GM21447 (cell line): ENCODE measurements around the gene SIRT6.
"Not testable (repeated sequence)": the region's sequence is repeated elsewhere in the genome, so short reads cannot be mapped to it uniquely, and the experiment has no call there.

Experiments
- ATAC-seq: cut with Tn5 transposase; IDR thresholded peaks from one replicate; pipeline ENCODE4 v1.9.1; 2021; ENCODE audit not compliant: unreplicated experiment

SIRT6 gene

DNA sequence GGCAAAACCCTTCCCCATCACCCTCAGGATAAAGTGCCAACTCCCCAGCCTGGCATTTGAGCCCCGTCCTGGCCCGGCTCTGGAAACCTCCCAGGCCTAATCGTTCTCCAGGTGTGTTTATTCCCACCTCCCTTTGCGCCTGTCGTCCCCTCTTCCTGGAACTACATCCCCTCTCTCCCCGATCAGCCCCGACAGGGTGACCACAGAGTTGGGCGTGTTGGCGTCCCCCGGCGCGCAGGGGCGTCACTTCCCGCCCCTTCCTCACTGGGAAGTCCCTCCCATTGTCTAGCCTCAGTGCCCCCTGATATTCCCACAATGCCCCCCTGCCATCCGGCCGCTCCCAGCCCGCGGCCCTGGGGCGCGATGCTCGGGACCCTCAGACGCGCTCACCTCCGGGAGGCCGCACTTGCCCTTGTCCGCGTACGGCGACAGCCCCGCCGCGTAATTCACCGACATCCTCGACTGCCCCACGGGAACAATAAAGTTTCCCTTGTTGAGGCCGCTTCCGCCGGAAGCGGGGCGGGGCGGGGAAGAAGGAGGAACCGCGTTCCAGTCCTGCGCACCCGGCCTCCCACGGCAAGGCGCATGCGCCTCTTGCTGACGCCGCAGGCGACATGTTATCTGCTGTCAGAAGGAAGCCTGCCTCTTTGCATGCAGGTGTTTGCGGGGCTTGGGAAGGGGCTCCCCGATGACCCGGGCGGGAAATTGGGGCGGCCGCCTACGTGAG is at the start of gene SIRT6, which contains the start of gene ANKRD24:
Gene SIRT6 (minus strand): TSS at position 480 of the 727 bp plus-strand sequence. CDS start 24 bp downstream, at position 456.
Gene ANKRD24 (plus strand): TSS at position 606 of the 727 bp plus-strand sequence. CDS start 3,737 bp downstream, outside the sequence.
- peak; percentile 62 for ATAC-seq

DNA sequence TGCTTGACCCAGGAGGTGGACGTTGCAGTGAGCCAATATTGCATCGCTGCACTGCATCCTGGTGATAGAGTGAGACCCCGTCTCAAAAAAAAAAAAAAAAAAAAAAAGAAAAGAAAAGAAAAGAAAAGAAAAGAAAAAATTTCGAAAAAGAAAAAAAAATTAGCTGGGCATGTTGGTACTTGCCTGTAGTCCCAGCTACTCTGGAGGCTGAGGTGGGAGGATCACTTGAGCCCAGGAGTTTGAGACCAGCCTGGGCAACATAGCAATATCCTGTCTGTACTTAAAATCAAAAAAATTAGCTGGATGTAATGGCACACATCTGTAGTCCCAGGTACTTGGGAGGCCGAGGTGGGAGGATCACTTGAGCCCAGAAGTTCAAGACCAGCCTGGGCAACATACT is 49.8 kb upstream of the SIRT6 start:
- not testable (repeated sequence) for ATAC-seq

DNA sequence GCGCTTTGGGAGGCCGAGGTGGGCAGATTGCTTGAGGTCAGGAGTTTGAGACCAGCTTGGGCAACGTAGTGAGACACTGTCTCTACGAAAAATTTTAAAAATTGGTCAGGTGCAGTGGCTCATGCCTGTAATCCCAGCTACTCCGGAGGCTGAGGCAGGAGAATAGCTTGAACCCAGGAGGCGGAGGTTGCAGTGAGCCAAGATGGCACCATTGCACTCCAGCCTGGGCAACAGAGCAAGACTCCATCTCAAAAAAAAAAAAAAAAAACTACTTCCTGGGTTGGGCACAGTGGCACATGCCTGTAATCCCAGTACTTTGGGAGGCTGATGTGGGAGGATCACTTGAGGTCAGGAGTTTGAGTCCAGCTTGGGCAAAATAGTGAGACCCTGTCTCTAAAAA is 49.2 kb upstream of the SIRT6 start:
- ATAC-seq, result not testable (repeated sequence)

DNA sequence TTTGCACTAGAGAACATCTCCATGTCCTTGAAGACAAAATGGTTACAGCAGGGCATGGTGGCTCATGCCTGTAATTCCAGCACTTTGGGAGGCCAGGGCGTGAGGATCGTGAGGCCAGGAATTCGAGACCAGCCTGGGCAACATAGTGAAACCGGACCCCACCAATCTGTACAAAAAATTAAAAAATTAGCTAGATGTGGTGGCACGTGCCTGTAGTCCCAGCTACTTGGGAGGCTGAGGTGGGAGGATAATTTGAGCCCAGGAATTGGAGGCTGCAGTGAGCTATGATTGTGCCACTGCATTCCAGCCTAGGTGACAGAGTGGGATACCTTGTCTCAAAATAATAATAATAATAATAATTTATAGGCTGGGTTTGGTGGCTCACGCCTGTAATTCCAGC is 47.9 kb upstream of the SIRT6 start:
- not testable (repeated sequence) for ATAC-seq

DNA sequence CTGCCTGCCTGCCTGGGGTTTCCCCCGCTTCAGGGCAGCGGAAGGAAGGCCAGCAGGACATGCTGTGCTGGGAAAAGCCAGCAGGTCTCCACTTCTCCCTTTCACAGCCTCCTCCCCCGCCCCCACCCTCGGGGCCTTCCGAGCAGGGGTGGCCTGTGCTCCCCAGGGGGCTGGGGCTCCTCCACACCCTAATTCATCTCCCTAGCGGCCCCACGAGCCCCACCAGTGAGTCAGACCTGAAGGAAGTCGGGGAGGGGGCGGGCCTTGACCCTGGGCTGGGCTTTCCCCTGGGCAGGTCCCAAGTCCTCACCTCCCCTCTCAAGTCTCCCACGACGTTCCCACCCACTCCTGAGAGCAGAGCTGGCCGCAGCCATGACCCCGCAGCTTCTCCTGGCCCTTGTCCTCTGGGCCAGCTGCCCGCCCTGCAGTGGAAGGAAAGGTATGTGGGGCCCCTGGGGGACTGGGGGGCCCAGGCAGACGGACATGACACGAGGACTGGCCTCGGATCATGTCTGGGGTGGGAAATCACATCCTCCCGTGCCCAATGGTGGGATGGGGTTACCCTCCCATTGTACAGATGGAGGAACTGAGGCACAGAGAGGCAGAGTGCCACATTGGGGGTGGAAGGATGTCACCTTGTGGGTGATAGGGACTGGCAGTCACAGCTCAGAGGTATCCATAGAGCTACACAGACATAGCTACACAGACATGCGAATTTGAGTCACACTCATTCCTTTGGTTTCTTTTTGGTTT is 47.0 kb upstream of the SIRT6 start, which contains the start of gene EBI3:
Gene EBI3 (plus strand): TSS at position 345 of the 753 bp plus-strand sequence. CDS start 28 bp downstream, at position 373.
- ATAC-seq, result peak; percentile 50

DNA sequence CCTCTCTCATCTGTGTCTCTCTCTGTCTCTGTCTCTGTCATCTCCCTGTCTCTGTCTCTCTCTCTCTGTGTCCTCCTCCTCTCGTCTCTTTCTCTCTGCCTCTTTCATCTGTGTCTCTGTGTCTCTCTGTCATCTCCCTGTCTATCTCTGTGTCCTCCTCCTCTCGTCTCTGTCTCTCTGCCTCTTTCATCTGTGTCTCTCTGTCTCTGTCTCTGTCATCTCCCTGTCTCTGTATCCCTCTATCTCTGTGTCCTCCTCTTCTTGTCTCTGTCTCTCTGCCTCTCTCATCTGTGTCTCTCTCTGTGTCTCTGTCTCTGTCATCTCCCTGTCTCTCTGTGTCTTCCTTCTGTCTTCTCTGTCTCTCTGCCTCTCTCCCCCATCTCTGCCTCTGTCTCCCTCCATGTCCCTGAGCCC is 46.4 kb upstream of the SIRT6 start:
- no peak for ATAC-seq

DNA sequence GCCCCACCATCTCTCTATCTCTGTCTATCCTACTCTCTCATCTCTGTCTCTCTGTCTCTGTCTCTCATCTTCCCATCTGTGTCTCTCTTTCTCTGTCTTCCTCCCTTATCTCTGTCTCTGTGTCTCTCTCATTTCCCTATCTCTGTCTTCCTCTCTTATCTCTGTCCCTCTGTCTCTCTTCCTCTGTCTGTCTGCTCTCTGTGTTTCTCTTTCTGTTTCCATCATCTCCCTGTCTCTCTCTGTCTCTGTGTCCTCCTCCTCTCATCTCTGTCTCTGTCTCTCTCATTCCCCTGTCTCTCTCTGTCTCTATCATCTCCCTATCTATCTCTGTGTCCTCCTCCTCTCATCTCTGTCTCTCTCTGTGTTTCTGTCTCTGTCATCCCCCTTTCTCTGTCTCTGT is 45.4 kb upstream of the SIRT6 start:
- ATAC-seq, result no peak

DNA sequence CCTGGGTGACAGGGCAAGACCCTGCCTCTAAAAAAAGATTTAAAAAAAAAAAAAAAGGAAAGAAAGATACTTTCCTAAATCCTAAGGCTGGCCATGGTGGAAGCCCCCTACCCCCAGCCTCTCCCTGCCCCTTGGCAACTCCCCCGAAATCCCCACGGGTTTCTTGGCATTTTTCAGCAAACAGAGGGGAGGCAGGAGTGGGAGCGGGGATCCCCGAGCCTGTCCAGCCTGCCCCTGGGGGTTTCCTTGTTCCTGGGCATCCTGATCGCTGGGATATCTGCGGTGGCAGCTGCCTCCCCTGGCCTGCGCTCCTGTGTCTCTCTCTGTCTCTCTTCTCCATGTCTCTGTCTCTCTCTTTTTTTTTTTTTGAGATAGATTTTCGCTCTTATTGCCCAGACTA is 43.5 kb upstream of the SIRT6 start:
- ATAC-seq, result no peak

DNA sequence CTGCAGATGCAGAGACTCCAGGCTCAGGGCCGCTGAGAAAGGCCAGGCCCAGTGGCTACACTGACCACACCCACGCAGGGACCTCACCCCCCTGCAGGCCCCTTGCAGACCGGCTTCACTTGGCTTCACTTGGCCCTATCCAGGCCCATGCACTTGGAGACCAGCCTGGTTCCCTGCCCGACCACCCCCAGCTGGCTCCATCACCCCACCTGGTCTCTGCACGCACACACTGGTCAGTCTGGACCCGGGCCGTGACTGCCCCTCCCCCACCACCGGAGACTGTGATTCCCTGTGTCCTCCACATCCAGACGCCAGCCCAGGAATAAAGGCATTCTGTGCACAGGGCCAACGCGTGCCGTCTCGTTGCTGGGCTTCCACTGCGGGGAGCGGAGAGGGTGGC is 42.1 kb upstream of the SIRT6 start:
- ATAC-seq, result no peak

DNA sequence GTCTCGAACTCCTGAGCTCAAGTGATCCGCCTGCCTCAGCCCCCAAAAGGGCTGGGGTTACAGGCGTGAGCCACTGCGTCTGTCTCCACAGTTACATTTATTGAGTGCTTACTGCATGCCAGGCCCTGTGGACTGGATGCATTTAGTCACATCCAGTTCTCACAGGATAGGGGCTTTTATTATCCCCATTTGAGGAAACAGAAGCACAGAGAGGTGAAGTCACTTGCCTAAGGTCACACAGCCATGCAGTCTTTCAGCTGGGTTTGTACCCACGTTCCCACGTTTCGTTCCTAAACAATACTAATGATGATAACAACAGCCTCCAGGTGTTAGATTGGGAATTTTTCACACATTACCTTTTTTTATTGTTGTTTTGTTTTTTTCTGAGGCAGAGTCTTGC is 37.8 kb upstream of the SIRT6 start:
- no peak for ATAC-seq

DNA sequence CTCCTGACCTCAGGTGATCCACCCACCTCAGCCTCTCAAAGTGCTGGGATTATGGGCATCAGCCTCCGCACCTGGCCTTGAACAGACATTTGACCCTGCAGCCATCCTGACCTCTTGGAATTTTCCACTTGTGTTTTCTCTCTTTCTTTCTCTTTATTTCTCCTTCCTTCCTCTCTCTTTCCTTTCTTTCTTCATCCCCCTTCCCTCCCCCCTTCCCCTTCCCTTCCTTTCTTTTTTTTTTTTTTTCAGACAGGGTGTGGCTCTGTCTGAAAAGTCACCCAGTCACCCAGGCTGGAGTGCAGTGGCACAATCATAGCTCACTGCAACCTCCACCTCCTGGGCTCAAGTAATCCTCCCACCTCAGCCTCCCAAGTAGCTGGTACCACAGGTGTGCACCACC is 36.2 kb upstream of the SIRT6 start:
- not testable (repeated sequence) for ATAC-seq

DNA sequence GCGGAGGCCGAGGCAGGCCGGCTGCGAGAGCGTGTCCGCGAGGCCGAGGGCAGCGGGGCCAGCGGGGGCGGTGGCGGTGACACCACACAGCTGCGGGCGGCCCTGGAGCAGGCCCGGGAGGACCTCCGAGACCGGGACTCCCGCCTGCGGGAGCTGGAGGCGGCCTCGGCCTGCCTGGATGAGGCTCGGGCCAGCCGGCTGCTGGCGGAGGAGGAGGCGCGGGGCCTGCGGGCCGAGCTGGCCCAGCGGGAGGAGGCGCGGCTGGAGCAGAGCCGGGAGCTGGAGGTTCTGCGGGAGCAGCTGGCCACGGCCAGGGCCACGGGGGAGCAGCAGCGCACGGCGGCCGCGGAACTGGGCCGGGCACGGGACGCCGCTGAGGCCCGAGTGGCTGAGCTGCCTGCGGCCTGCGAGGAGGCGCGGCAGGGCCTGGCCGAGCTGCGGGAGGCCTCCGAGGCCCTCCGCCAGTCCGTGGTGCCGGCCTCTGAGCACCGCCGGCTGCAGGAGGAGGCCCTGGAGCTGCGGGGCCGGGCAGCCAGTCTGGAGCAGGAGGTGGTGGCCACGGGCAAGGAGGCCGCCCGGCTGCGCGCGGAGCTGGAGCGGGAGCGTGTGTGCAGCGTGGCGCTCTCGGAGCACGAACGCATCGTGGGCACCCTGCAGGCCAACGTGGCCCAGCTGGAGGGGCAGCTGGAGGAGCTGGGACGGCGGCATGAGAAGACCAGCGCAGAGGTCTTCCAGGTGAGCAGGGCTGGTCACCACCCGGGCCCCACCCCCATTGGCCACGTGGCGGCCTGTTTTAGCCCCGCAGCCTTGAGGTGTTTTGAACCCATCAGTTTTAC is 35.3 kb upstream of the SIRT6 start:
- no peak for ATAC-seq

DNA sequence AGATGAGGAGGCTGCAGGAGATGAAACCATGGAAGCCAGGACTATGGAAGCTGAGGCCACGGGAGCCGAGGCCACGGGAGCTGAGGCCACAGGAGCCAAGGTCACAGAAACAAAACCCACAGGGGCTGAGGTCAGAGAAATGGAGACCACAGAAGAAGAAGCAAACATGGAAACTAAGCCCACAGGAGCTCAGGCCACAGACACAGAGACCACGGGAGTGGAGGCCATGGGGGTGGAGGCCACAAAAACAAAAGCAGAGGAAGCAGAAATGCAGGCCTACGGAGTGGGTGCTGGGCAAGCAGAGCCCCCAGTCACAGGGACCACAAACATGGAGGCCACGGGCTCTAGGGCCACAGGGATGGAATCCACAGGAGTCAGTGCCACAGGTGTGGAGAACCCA is 34.5 kb upstream of the SIRT6 start:
- ATAC-seq, result no peak

DNA sequence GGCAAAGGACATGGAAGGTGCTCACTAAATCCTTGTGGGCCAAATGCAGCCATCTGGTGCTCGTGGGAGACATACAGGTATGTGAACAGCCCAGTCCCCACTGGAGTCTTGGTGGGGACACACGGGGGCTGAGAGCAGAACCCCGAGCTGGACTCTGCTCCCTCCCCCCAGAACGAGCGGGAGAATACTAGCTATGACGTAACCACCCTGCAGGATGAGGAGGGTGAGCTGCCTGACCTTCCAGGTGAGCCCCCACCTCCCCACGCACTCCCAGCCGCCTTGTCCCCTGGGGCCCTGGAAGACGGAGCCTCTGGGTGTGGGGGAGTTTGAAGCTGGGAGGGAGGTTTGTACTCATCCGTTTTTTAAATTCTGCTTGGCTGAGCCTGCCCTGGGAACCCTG is 33.4 kb upstream of the SIRT6 start:
- ATAC-seq, result no peak

DNA sequence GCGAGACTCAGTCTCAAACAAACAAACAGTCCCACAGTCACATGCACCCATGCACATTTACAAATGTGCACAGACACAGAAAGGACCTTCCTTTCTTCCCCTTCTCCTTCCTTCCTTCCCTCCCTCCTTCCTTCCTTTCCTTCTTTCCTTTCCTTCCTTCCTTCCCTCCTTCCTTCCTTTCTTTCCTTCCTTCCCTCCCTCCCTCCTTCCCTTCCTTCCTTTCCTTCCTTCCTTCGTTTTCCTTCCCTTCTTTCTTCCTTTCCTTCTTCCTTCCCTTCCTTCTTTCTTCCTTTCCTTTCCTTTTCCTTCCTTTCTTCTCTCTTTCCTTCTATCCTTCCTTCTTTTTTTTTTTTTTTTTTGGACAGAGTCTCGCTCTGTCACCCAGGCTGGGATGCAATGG is 30.8 kb upstream of the SIRT6 start:
- no peak for ATAC-seq

DNA sequence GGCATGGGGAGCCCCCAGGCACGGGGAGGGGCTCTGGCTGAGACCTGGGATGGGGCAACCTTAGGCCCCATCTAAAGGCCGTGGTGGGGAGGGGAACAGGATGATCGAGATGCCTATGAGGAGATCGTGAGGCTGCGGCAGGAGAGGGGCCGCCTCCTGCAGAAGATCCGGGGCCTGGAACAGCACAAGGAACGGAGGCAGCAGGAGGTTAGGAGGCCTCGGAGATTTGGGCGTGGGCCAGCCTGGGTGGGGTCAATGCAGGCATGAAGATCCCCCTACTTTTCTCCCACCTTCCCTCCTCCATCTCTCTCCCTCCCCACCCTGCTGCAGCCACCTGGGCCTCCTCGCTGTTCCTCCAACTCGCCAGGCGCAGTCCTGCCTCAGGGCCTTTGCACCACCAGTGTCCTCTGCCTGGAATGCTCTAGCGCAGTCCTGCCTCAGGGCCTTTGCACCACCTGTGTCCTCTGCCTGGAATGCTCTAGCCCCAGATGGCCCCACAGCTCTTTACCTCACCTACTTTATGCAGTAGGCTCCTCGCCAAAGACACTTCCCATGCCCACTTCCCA is 27.9 kb upstream of the SIRT6 start:
- ATAC-seq, result no peak

DNA sequence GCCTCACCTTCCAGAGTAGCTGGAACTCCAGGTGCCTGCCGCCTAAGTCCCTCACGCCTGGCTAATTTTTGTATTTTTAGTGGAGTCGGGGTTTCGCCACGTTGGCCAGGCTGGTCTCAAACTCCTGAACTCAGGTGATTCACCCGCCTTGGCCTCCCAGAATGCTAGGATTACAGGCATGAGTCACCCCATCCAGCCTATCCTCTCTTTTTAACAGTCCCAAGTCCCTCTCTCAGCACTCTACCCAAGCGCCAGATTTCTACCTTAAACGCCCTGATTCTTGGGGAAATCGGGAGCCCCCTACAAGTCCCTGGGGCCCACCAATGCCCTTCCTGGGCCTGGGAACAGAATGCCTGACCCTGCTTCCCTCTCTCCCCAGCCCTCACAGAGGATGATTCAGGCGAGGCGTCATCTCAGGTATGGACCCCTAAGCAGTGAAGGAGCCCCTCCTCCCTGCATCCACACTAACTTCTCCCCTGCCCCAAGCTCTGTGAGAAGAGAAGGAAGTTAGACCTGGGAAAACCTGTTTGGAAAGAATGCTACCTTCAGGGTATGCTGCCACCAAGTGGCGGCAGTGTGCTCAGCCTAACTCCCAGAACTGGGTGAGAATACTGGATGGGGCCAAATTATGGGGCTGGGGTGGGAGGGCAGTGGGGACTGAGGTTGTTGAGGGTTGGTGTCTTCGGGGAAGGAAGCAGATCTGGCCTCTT is 26.2 kb upstream of the SIRT6 start:
- no peak for ATAC-seq

DNA sequence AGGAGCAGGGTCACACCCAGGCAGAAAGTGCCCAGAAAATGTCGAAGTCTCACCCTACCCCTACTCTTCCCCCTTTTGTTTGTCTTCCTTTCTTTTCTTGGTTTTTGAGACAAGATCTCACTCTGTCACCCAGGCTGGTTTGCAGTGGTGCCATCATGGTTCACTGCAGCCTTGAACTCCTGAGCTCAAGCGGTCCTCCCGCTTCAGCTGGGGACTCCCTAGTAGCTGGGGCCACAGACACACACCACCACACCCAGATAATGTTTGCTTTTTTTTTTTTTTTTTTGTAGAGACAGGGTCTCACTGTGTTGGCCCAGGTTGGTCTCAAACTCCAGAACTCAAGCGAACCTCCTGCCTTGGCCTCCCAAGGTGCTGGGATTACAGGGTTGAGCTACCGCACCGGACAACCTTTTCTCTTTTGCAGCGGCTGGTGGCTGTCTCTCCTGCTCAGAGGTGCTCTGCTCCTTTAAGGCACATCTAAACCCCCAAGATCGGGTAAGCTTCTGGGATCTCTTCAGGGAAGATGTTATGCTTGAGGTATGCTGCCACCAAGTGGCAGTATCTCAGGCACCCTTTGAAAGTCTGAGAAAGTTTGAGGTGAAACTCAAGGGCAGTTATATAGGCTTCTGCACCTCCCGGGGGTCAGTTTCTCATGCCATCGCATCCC is 24.6 kb upstream of the SIRT6 start:
- ATAC-seq, result no peak

DNA sequence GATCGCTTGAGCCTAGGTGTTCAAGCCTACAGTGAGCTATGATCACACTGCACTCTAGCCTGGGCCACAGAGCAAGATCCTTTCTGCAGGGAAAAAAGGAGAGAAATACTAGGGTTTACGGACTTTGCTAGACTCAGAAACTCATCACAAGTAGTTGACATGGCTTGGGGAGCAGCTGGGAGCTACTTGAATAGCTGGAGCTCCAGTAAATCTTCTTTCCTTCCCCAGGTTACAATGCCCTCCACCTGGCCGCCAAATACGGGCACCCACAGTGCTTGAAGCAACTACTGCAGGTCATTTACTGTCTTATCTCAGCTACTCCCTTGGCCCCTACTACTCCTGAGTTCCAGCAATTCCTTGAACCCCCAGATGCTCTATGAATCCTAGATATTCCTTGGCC is 19.4 kb upstream of the SIRT6 start:
- ATAC-seq, result no peak
